ENCODE data around the gene SMAGP. TPM values are rescaled to one million over a fixed set of nuclear protein-coding genes. Genes with fewer than 3 reads are reported as not detected.
"Not testable (repeated sequence)": the region's sequence is repeated elsewhere in the genome, so short reads cannot be mapped to it uniquely, and the experiment has no call there.

Gene SMAGP
- total RNA-seq, 2 experiments from 2014 or later = 0.64 to 1.3 TPM

DNA sequence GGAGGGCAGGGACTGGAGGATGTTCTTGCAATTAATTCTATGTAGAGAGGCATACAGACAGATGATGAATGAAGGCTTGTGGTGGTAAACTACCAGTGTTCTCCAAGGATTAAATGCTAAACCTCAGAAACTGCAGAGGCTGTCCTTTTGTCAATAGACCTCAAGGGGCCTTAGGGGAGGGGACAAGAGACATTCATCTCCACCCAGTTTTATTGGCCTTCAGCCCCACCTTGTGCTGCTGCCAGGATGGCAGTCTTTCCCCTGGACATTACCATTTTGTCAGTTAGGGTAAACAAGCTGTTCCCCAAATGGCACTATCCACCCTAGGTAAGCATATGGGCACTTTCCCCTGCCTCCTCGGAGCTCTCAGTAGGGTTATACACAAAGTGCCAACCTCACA, 4.9 kb upstream of the SMAGP start:
- no peaks in the 10 kb centered on the region for H3K9me3 Mint-ChIP-seq
- no peak overlapping the region for H3K4me3 Mint-ChIP-seq
- peaks cover under 1% of the 10 kb centered on the region for H3K36me3 Mint-ChIP-seq
- no peak overlapping the region for H3K27ac Mint-ChIP-seq
- DNase-seq = no peak
- H3K27me3 Mint-ChIP-seq = peaks cover 8% of the 10 kb centered on the region
- peaks cover 11% of the 10 kb centered on the region for H3K4me1 Mint-ChIP-seq

DNA sequence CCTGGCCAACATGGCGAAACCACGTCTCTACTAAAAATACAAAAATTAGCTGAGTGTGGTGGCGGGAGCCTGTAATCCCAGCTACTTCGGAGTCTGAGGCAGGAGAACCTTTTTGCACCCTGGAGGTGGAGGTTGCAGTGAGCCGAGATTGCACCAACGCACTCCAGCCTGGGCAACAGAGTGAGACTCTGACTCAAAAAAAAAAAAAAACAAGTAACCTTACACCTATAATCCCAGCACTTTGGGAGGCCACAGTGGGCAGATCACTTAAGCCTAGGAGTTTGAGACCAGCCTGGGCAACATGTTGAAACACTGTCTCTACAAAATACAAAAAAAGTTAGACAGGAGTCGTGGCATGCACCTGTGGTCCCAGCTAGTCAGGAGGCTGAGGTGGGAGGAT, 2.6 kb upstream of the SMAGP start:
- H3K9me3 Mint-ChIP-seq, H3K4me3 Mint-ChIP-seq, H3K27ac Mint-ChIP-seq, DNase-seq, H3K36me3 Mint-ChIP-seq: not testable (repeated sequence)
- peaks cover 18% of the 10 kb centered on the region for H3K4me1 Mint-ChIP-seq
- H3K27me3 Mint-ChIP-seq = peaks cover 11% of the 10 kb centered on the region

DNA sequence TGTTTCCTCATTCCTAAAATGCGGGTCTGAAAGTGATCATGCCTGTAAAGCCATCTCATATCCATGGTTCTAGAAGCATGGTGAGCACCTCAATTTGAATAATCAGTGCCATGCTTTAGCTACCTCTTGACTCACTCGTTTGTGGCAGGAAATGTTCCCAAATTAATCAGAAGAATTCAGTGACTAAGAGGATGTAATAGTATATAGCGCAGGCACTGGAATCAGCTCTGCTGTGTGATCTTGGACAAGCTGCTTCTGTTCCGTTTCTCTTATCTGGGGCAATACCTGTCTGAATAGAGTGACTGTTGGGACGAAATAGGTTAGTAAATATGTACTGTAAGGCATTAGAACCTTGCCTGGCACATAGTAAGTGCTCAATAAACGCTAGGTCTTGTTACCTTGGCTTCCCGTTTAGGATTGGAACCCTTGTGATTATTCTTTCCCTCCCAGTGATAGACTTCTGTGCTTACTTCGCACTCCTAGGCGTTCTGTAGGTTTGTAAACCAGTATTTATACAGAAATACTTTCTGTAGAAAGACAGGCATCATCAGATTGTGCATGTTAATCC, 820 bp upstream of the SMAGP start:
- Mint-ChIP-seq H3K4me3 (peak overlapping the region; percentile 81), H3K27me3 (peaks cover 11% of the 10 kb centered on the region), H3K27ac (peak overlapping the region; percentile 31), H3K36me3 (no peaks in the 10 kb centered on the region), H3K9me3 (no peaks in the 10 kb centered on the region), H3K4me1 (peaks cover 20% of the 10 kb centered on the region)
- DNase-seq = no peak

DNA sequence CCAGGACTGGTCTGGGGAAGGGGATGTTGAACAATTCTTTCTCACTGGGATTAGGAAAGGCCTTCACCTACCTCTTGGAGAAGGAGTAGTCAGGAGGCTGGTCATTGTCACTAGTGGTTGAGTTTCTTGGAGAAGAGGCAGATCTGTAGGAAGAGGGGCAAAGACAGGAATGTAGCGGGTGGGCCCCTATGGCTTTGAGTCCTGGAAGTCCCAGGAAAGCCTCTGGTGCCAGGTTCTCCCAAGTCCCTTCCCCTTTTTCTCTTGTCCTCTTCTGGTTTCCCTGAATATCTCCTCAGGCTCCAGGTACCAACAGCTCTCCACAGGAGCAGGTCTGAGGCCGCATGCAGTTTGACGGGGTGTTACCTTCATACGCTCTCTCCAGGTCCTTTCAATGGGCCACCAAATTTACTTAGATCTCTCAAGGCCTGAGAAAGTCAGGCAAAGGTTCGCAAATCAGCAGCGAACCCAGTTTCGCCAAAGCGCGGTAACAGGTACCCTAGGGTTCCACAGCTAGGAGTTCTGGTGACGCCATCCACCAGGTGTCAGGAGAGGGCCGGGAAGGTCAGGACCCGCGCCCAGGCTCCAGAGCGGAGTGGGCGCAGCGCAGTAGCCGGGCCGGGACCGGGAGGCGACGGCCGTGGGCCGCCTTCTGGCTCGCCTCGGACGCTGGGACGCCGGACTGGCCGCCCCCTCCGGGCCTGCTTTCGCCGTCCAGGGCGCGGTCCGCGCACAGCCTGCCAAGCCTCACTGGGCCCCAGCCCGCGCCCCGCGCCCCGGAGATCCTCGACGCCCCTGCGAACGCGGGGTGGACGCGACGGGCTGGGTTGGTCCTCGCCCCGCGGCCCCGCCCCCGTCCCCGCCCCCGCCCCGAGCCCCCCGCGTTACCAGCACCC, 795 bp downstream of the SMAGP start:
- peaks cover 11% of the 10 kb centered on the region for H3K27me3 Mint-ChIP-seq

DNA sequence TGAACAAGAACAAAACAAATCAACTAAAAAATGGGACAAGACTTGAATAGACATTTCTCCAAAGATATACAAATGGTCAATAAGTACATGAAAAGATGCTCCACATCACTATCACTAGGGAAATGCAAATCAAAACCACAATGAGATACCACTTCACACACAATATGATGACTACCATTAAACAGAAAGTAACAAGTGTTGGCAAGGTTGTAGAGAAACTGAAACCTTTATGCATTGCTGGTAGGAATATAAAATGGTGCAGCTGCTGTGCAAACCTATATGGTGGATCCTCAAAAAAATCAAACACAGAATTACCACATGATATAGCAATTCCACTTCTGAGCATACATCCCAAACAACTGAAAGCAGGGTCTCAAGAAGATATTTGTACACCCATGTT, 5.2 kb downstream of the SMAGP start:
- no peak for DNase-seq
- H3K4me1 Mint-ChIP-seq = peaks cover 25% of the 10 kb centered on the region
- no peak overlapping the region for H3K4me3 Mint-ChIP-seq
- peaks cover 3% of the 10 kb centered on the region for H3K27me3 Mint-ChIP-seq
- H3K9me3 Mint-ChIP-seq = peaks cover 2% of the 10 kb centered on the region
- H3K36me3 Mint-ChIP-seq = peaks cover 3% of the 10 kb centered on the region
- no peak overlapping the region for H3K27ac Mint-ChIP-seq

More for the DNA sequence above, 795 bp downstream of the SMAGP start:
- Mint-ChIP-seq H3K36me3 (peaks cover 3% of the 10 kb centered on the region), H3K4me1 (peaks cover 28% of the 10 kb centered on the region), H3K27ac (no peak overlapping the region), H3K4me3 (peak overlapping the region; percentile 67), H3K9me3 (peaks cover 2% of the 10 kb centered on the region)
- peak; percentile 53 for DNase-seq

DNA sequence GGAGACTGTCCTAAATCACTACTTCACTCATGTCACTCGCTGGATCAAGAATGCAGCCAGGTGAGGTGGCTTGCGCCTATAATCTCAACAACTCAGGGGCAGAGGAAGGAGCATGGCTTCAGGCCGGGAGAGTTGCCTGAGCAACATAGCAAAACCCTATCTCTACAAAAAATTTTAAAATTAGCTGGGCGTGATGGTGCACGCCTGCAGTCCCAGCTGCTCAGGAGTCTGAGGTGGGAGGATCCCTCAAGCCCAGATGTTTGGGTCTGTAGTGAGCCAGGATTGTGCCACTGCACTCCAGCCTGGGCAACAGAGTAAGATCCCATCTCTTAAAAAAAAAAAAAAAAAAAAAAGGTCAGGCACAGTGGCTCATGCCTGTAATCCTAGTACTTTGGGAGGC, 5.9 kb downstream of the SMAGP start:
- no peak for DNase-seq
- H3K4me1 Mint-ChIP-seq = peaks cover 23% of the 10 kb centered on the region
- peaks cover 3% of the 10 kb centered on the region for H3K36me3 Mint-ChIP-seq
- H3K9me3 Mint-ChIP-seq = peaks cover 2% of the 10 kb centered on the region
- H3K27me3 Mint-ChIP-seq = peaks cover 1% of the 10 kb centered on the region
- no peak overlapping the region for H3K27ac Mint-ChIP-seq
- H3K4me3 Mint-ChIP-seq = no peak overlapping the region

DNA sequence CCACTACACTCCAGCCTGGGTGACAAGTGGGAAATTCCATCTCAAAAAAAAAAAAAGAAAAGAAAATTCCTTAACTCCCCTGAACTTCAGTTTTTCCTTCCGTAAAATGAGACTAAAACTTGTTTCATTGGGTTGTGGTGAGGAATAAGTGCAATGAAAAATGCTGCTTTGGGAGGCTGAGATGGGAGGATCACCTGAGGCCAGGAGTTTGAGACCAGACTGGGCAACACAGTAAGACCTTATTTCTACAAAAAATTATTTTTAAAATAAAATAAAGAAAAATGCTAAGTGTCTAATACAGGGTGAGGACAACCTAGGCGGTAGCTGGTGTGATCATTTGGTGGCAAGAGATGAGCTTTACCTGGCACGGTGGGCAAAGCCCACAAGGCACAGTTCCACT, 6.9 kb downstream of the SMAGP start:
- Mint-ChIP-seq H3K4me3 (no peak overlapping the region), H3K27ac (no peak overlapping the region)

DNA sequence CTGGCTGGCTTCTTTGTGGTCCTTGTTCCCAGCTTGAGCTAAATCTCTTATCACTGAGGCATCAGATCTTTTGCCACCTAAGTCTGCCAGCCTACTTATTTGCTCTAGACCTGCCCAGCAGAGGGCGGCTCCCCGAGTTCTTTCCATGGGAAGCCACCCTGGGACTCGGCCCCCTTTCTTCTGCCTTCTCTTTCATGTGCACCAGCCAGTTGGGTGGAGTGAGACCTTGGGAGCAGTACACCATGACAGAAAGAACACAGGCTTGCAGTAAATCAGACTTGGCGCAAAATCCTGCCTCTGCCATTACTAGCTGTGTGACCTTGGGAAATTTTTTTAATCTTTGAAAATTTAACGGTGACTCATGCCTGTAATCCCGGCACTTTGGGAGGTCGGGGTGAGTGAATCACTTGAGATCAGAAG, 7.4 kb downstream of the SMAGP start:
- H3K9me3 Mint-ChIP-seq = peaks cover 2% of the 10 kb centered on the region
- no peak overlapping the region for H3K27ac Mint-ChIP-seq
- H3K36me3 Mint-ChIP-seq = peaks cover 3% of the 10 kb centered on the region
- peaks cover 18% of the 10 kb centered on the region for H3K4me1 Mint-ChIP-seq
- DNase-seq = peak; percentile 28
- no peaks in the 10 kb centered on the region for H3K27me3 Mint-ChIP-seq
- no peak overlapping the region for H3K4me3 Mint-ChIP-seq

More for the DNA sequence above, 6.9 kb downstream of the SMAGP start:
- H3K36me3 Mint-ChIP-seq = peaks cover 3% of the 10 kb centered on the region
- peaks cover 18% of the 10 kb centered on the region for H3K4me1 Mint-ChIP-seq
- no peaks in the 10 kb centered on the region for H3K27me3 Mint-ChIP-seq
- DNase-seq = no peak
- H3K9me3 Mint-ChIP-seq = peaks cover 2% of the 10 kb centered on the region

DNA sequence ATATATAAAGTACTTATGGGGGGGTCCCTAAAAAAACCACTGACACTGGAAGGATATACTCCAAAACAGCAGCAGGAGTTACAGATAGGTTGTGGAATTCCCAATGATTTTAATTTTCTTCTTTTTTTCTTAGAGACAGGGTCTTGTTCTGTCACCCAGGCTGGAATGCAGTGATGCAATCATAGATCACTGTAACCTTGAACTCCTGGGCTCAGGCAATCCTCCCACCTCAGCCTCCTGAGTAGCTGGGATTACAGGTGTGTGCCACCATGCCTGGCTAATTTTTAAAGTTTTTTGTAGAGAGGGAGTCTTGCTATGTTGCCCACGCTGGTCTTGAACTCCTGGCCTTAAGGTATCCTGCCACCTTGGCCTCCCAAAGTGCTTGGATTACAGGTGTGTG, 10.6 kb downstream of the SMAGP start:
- H3K9me3 Mint-ChIP-seq, H3K4me3 Mint-ChIP-seq, DNase-seq, H3K36me3 Mint-ChIP-seq, H3K27ac Mint-ChIP-seq, H3K27me3 Mint-ChIP-seq: not testable (repeated sequence)
- H3K4me1 Mint-ChIP-seq = peaks cover 10% of the 10 kb centered on the region

DNA sequence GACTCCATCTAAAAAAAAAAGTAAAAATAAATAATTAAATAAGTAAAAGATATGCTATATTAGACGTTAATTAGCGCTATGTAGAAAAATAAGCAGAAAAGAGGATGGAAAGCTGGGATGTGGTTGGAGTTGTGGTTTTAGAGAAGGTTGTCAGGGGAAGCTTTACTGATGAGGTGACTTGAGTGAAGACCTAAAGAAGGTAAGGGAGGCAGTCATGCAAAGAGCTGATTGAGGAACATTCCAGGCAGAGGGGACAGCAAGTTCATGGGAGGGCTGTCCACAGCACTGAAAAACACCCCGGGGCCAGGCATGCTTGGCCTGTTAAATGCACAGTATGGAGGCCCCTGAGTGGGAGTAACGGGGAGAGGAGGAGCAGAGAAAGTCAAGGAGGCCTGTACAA, 15.7 kb downstream of the SMAGP start:
- H3K27ac Mint-ChIP-seq = peak overlapping the region; percentile 28
- no peaks in the 10 kb centered on the region for H3K9me3 Mint-ChIP-seq
- no peak overlapping the region for H3K4me3 Mint-ChIP-seq
- peaks cover 4% of the 10 kb centered on the region for H3K4me1 Mint-ChIP-seq
- no peaks in the 10 kb centered on the region for H3K36me3 Mint-ChIP-seq
- no peaks in the 10 kb centered on the region for H3K27me3 Mint-ChIP-seq
- DNase-seq = no peak

DNA sequence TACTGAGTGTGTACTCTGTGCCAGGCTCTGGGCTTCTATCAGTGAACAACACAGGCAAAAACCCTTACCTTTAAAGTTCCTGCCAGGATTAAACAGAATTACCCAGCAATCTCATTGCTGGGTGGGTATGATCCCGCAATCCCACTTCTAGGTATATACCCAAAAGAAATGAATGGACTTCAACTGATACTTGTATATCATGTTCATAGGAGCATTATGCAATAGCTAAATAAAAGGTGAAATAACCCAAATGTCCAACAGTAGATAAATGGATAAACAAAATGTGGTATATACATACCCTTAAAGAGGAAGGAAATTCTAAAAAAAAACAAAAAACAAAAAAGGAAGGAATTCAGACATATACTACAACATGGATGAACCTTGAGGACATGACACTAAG, 16.9 kb downstream of the SMAGP start:
- Mint-ChIP-seq H3K4me3 (no peak overlapping the region), H3K4me1 (peaks cover 6% of the 10 kb centered on the region), H3K27me3 (no peaks in the 10 kb centered on the region), H3K9me3 (no peaks in the 10 kb centered on the region), H3K27ac (no peak overlapping the region), H3K36me3 (peaks cover 2% of the 10 kb centered on the region)
- no peak for DNase-seq

DNA sequence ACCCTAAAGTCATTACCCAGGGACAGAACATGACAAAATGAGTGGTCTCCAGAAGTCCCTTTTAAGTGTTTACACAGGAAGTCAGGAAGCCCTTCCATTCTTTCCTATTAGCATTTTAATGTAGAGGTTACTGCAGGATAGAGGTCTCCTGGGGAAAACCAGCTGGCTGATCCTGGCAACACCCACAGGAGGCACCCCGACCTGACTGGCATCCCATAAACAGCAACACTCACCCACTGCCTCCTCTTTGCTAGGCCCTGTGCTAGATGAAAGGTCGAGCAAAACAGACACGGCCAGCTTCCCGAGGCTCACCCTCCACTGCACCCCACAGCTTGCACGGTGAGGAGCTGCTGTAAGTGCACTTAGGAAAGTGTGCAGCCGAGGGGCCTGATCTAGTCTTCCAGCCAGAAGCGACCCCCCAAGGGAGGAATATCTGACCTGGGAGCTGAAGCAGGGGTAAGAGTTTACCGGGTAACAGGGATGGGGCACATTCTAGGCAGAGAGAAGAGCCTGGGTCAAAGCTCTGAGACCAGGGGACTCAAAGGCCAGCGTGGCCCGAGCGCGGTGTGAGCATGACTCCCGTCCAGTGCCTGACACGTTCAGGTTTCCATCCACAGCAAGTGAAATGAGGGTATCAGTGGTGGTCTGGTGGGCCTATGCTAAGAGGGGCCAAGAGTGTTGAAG, 22.6 kb downstream of the SMAGP start:
- DNase-seq = no peak
- no peaks in the 10 kb centered on the region for H3K27me3 Mint-ChIP-seq
- H3K36me3 Mint-ChIP-seq = peaks cover 31% of the 10 kb centered on the region
- H3K4me3 Mint-ChIP-seq = no peak overlapping the region
- H3K9me3 Mint-ChIP-seq = no peaks in the 10 kb centered on the region
- H3K4me1 Mint-ChIP-seq = peaks cover 38% of the 10 kb centered on the region
- peak overlapping the region; percentile 35 for H3K27ac Mint-ChIP-seq

DNA sequence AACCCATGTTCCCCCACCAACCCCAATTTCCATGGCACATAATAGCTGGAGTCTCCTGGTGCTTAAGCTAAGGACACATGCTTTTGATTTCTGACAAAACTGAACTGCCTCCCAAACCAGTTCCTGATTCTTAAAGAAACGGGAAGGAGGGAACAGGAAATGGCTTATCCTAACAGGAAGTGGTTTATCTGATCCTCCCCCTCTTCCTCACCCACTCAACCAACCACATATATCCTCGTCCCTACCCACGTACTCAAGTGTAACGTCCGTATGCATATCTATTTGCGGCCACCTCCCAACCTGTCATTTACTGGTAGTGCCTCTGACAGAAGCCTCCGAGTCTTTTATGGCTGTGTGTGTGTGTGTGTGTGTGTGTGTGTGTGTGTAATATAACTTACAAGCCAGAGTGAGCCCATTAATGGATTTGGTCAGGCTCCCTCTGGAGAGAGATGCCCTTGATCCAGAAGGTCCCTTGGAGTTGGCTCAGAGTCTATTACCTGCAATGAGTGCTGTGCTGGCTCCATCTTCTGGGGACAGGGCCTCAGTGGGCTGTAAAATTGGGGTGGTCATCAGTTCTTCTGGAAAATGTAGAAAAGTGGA, 23.9 kb downstream of the SMAGP start:
- H3K9me3 Mint-ChIP-seq = no peaks in the 10 kb centered on the region
- DNase-seq = peak; percentile 26

DNA sequence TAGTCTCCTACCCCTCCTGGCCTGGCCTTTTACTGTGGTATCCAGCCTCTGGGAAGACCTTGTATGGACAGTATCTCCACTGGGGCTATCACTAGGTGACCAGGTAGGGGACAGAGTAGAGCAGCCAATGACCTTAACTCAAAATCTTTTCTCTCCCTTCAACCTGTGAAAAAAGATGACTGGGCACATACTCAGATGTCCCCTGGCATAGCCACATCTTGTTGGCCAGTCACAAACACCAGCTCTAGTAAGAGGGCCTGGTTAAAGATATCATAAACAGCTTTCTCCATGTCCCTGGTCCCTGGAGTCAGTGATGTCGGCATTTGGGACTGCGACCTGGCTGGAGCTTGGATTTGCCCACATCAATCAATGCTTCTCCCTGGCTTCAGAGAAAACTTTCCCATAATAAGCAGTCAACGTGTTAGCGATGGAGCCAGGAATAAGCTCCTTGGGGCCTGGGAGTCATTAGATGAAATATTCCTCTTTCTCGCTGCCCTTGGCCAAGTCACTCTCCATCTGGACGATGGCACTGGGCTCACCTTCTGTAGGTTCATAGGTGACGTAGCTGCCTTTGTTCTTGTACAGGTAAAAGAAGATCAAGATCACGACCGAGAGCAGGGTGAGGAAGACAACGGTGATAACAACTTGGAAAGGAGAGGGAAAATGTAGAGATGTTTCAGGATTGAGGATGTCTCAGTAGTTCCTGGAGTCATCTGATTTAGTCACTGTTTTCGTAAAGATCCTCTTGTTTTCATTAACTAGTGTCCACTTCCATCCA, 24.6 kb downstream of the SMAGP start:
- Mint-ChIP-seq H3K36me3 (peaks cover 42% of the 10 kb centered on the region), H3K9me3 (no peaks in the 10 kb centered on the region), H3K27ac (peak overlapping the region; percentile 63), H3K4me1 (peaks cover 48% of the 10 kb centered on the region), H3K4me3 (peak overlapping the region; percentile 15), H3K27me3 (no peaks in the 10 kb centered on the region)
- no peak for DNase-seq

More for the DNA sequence above, 23.9 kb downstream of the SMAGP start:
- peaks cover 42% of the 10 kb centered on the region for H3K4me1 Mint-ChIP-seq
- no peaks in the 10 kb centered on the region for H3K27me3 Mint-ChIP-seq
- H3K36me3 Mint-ChIP-seq = peaks cover 38% of the 10 kb centered on the region
- peak overlapping the region; percentile 63 for H3K27ac Mint-ChIP-seq
- H3K4me3 Mint-ChIP-seq = peak overlapping the region; percentile 15

Measured in activated naive CD8-positive, alpha-beta T cell treated with anti-CD3 and anti-CD28 coated beads for 36 hours (primary cell).